Sigmoid colon (tissue), 4 donors: ENCODE results near the gene RECK.

Experiments
- EP300 ChIP-seq, 4 donors: sonication (generic); formaldehyde crosslinking; IDR thresholded peaks; one replicate each; pipeline ENCODE4 v1.6.1; 2017; ENCODE audit warnings: antibody characterized with exemption in 4 of 4
- POLR2AphosphoS5 ChIP-seq, 4 donors: sonication (generic); formaldehyde crosslinking; IDR thresholded peaks; one replicate each; pipeline ENCODE4 v1.6.1; 2017; ENCODE audit warnings: antibody characterized with exemption in 4 of 4
- TF ChIP-seq, protein P1 (sequence below), 4 experiments: fragments of 450-650 bp in 3 of 4; fragments of 200-600 bp in 1 of 4; IDR thresholded peaks; one replicate each; pipeline ENCODE4 v1.5.1; 2016 to 2019; ENCODE audit warnings: antibody characterized with exemption in 4 of 4, mild to moderate bottlenecking in 3 of 4, moderate library complexity in 2 of 4

- TF ChIP-seq POLR2AphosphoS5 (IDR thresholded peaks at IDR 0.05), result no peak
- TF ChIP-seq, protein P1, sequence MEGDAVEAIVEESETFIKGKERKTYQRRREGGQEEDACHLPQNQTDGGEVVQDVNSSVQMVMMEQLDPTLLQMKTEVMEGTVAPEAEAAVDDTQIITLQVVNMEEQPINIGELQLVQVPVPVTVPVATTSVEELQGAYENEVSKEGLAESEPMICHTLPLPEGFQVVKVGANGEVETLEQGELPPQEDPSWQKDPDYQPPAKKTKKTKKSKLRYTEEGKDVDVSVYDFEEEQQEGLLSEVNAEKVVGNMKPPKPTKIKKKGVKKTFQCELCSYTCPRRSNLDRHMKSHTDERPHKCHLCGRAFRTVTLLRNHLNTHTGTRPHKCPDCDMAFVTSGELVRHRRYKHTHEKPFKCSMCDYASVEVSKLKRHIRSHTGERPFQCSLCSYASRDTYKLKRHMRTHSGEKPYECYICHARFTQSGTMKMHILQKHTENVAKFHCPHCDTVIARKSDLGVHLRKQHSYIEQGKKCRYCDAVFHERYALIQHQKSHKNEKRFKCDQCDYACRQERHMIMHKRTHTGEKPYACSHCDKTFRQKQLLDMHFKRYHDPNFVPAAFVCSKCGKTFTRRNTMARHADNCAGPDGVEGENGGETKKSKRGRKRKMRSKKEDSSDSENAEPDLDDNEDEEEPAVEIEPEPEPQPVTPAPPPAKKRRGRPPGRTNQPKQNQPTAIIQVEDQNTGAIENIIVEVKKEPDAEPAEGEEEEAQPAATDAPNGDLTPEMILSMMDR (IDR thresholded peaks at IDR 0.05), result no peak
- TF ChIP-seq EP300 (IDR thresholded peaks at IDR 0.05), result no peak
Measured at GRCh38 chr9:36030871-36031270, 5.8 kb upstream of the RECK start.
